Activated T-cell treated with anti-CD3 and anti-CD28 coated beads for 1 hour (primary cell): Measurements from ENCODE around the gene SPAG4.

Source experiments
- DNase-seq: peaks from one replicate; pipeline ENCODE4 v3.0.0-alpha.2; 2020; ENCODE audit warnings: low read depth

SPAG4 gene

GRCh38 chr20:35657271-35657670, 41.6 kb downstream of the SPAG4 start:
- DNase-seq, result no peak

- no peak for DNase-seq
Observed at GRCh38 chr20:35660122-35660937, 44.7 kb downstream of the SPAG4 start.

GRCh38 chr20:35661053-35661452, 45.4 kb downstream of the SPAG4 start:
- no peak for DNase-seq

GRCh38 chr20:35661908-35662307, 46.3 kb downstream of the SPAG4 start:
- DNase-seq, result no peak

GRCh38 chr20:35662551-35662950, 46.9 kb downstream of the SPAG4 start:
- DNase-seq, result no peak

- DNase-seq, result peak; percentile 43
Observed at GRCh38 chr20:35663516-35664465, 48.2 kb downstream of the SPAG4 start.

GRCh38 chr20:35664466-35665206, 49.0 kb downstream of the SPAG4 start, which contains the start of the genes CPNE1 and RBM12:
TSS of gene CPNE1 (minus strand) at chr20:35664900. CDS start at chr20:35632923, 31,977 bp downstream.
TSS of gene RBM12 (minus strand) at chr20:35664900. CDS start at chr20:35655322, 9,578 bp downstream.
- DNase-seq, result peak; percentile 86

GRCh38 chr20:35665949-35666288, 50.3 kb downstream of the SPAG4 start:
- no peak for DNase-seq

GRCh38 chr20:35669221-35669620, 53.6 kb downstream of the SPAG4 start:
- DNase-seq, result no peak

GRCh38 chr20:35669681-35670080, 54.1 kb downstream of the SPAG4 start:
- no peak for DNase-seq
